SHP77 treated with DMSO at 0.1 percent for 48 hours (cell line): ENCODE results near the gene CNFN.
"Not testable (repeated sequence)": the region's sequence is repeated elsewhere in the genome, so short reads cannot be mapped to it uniquely, and the experiment has no call there.

Experiments
- DNase-seq: peaks from one replicate; lab custom pipeline; 2025; lab: John Stamatoyannopoulos, UW

The CNFN gene

DNA sequence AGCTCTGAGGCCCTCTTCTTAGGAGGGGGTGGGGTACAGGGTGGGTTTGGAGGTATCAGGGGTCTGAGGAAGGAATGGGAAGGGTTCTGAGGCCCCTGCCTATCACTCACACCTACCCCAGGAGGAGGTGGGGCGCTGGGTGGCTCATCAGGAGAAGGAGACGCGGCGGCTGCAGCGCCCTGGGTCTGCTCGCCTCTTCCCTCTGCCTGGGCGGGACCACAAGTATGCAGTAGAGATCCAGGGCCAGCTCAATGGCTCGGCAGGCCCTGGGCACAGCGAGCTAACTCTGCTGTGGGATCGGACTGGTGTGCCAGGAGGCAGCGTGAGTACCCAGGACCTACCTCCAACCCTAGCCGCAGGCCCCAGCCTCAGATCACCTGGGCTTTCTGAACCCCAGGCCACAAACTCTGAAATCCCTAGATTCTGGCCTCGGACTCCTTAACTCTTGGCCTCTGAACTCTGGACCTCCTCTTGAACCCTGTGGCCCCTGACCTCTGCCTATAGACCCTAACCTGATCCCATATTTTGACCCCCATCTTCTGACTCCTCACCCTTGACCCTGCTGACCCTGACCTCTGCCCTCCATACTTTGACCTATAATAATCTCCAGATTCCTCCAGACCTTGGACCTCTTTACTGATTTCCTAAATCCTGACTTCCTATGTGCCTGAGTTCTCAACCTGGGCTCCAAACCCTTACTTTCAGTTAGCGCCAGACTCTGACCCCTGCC, 40.6 kb downstream of the CNFN start:
- no peak for DNase-seq

DNA sequence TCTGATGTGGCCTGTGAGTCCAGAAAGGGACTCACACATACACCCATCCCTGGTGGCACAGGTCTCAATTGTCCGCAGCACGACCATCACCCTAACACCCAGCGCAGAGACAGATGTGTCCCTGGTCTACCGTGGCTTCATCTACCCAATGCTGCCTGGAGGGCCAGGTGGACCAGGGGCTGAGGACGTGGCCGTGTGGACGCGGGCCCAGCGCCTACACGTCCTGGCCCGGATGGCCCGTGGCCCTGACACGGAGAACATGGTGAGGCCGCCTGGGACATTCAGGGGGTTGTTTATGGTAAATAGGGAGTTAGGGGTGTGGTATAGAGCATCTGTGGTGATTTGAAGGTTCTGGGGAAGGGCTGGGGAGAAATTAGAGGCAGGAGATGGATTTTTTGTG, 41.9 kb downstream of the CNFN start:
- DNase-seq, result no peak

DNA sequence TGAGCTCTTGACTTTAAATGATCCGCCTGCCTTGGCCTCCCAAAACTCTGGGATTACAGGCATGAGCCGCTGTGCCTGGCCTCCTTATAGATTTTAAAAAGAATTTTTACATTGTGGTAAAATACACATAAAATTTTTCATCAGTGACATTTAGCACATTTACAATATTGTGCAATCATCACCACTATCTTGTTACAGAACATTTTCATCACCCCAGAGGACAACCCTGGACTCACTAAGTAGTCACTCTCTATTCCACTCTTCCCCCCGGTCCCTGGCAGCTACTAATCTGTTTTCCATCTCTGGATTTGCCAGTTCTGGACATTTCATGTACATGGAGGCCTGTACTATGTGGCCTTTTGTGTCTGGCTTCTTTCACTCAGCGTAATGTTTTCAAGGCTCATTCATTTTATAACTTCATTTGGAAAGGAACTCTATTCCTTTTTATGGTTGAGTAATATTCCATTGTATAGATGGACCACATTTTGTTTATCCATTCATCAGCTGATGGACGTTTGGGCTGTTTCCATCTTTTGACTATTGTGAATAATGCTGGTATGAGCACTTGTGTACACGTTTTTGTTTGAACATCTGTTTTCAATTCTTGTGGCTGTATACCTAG, 44.8 kb downstream of the CNFN start:
- DNase-seq, result no peak

DNA sequence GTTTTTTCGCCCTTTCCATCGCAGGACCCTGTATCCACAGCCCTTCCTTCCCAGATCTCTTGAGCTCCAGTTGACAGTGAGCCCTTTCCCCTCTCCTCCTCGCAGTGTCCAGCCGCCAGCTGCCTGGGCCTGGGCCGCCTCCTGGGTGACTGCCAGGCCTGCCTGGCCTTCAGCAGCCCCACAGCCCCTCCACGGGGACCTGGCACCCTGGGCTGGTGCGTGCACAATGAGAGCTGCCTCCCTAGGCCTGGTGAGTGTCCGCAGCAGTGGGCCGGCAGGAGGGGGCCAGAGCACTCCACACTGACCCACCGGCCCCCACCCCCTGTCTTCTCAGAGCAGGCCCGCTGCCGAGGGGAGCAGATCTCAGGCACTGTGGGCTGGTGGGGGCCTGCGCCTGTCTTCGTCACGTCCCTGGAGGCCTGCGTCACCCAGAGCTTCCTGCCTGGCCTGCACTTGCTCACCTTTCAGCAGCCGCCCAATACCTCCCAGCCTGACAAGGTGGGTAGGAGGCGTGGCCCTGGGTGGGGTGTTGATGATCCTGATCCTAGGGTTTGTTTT, 45.7 kb downstream of the CNFN start:
- no peak for DNase-seq

DNA sequence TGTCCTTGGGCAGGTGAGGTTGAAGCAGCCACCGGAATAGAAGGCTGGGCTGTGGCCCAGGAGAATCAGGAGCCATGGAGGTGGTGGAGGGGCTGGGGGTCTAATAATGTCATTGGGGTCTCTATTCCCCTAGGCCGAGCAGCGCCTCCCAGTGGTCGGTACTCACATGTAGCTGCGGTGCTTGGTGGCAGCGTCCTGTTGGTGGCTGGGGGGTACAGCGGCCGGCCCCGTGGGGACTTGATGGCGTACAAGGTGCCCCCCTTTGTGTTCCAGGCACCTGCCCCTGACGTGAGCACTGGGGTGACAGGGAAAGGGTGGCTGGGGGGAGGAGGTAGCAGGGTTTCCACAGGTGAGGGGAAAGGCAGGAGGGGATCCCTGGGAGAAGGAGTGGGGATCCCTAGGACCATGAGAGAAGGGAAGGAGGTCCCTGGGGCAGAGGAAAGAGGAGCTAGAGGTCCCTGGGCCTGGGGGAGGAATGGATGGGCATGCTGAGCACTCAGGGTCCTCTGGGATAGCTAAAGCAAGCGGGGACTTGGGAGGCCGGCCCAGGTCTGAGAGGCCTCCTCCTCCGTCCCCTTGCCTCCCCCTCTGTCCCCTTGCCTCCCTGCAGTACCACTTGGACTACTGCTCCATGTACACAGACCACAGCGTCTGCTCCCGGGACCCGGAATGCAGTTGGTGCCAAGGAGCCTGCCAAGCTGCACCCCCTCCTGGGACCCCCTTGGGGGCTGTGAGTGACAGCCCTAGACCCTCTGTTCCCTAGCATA, 46.6 kb downstream of the CNFN start:
- no peak for DNase-seq

DNA sequence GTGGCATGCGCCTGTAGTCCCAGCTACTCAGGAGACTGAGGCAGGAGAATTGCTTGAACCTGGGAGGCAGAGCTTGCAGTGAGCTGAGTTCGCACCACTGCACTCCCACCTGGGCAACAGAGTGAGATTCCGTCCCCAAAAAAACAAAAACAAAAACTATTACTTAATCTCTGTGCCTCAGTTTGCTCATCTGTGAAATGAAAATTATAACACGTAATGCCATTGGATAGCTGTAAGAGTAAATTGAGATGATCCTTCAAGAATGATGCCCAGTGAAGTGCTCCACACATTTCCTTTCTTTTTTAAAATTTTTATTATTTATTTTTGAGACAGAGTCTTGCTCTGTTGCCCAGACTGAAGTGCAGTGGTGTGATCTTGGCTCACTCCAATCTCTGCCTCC, 50.2 kb downstream of the CNFN start:
- DNase-seq, result not testable (repeated sequence)

DNA sequence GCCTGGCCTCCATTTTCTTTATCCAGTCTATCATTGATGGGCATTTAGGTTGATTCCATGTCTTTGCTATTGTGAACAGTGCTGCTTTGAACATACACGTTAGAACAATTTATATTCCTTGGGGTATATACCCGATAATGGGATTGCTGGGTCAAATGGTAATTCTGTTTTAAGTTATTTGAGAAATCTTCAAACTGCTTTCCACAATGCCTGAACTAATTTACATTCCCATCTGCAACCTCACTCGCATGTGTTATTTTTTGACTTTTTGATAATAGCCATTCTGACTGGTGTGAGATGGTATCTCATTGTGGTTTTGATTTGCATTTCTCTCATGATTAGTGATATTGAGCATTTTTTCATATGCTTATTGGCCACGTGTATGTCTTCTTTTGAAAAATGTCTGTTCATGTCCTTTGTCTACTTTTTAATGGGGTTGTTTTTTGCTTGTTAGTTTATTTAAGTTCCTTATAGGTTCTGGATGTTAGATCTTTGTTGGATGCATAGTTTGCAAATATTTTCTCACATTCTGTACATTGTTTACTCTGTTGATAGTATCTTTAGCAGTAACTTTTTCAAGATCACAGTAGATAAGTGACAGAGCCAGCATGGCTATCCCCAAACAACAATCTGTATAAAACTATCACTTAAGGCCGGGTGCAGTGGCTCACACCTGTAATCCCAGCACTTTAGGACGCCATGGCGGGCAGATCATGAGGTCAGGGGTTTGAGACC, 50.8 kb downstream of the CNFN start:
- not testable (repeated sequence) for DNase-seq
